NCI-H146 (cell line): ENCODE data around the gene SDCBP2.
A peak's percentile ranks its signal among the peaks of the same experiment; 100 is the strongest.

Experiments
- DNase-seq: peaks from one replicate; lab custom pipeline; 2025; lab: John Stamatoyannopoulos, UW

The SDCBP2 gene

DNA sequence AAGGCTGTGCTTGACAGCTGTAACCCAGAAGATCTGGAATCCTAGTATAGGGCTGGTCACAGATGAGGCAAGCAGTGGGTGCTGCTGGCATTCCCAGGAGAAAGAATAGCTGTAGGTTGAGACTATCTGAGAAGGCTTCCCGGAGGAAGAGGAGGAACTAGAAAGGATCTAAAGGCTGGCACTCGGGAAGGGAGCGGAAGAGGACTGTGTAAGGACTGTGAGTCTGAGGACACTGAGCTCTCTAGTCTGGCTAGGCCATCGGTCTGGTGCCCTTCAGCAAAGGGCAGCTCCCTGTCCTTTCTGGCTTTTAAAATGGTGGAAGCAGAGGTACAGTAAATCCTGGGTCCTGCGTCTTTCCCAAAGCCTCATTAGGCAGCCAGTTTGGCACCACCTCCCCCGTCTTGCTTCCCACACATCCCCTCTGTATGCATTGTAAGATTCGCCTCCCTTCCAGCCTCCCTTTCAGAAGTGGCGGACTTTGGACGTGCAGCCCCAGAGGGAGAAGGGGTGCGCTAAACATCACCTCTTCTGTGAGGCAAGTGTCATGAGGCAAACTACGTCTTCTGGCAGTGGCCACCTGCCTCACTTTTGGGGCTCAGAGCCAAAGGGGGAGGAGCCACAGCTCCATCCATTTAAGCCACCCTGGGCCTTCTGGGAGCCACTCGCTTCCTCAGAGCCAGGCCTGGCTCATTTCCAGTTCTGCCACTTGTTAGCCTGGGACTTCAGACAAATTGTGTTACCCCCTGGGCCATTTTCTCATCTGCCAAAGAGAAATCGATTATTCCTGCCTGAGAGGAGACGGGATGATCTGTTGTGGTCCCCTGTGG, 54.2 kb downstream of the SDCBP2 start:
- peak; percentile 67 for DNase-seq

DNA sequence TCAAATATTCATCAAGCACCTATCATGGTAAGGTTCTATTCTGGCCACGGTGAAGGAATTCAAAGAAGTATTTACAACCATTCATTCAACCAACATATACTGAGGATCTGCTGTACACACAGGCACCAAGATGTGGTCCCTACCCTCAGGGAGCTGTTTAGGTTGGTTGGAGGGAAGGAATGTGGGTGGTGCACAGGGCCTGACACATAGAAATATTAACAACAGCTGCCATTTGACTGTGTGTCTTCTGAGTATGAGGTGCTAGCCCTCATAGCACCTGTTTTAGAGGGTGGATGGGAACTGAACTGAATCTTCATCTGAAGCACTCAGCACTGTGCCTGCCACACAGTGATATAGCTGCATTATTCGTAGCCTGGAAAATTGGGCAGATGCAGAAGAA, 55.6 kb downstream of the SDCBP2 start:
- no peak for DNase-seq

DNA sequence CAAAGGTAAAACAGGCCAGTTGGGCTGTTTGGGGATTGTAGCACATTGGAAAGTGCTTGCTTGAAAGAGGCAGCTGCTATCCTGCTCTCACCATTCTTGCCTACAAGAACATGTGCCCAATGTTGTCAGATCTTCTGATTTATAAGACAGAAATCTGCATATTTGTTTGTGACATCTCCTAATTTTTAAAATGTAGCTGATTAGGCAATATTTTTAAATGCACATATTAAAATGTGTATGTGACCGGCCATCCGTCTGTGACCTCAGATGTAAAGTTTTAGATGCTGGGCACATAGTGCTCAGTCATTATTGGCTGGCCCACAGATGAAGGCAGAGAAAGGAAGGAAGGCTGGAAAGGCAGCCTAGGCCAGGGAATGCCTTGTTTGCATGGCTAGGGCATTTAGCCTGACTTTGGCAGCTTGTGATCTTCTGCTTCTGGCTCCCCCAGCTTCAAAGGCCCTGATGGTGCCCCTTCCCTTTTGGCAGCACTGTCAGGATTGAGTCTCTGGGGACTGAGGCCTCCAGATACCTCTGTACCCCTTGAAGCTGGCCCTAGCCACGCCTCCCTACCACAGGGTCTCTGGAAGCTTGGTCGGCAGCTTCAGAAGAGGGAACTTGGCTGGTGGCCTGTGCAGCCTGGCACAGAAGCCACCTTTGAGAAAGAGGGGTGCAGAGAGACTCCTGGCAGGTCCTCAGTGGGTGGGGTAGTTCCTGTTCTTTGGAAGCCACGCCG, 56.4 kb downstream of the SDCBP2 start:
- DNase-seq: no peak

DNA sequence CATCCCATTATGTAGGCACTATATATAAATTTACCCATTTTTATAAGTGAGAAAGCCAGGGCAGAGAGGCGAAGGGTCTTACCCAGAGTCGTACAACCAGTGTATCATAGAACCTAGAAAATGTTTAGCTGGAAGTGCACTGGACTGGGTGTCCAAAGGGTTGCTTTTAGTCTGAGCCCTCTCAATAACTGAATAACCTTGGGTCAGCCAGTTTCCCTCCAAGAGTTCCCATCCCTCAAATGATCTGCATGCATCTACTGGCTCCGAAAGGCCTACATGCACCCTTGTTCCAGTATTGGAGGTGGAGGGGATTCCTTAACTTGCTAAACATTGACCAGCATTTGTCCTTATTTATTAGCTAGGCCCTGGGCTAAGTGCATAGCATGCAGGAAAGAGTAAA, 59.1 kb downstream of the SDCBP2 start:
- DNase-seq: no peak

DNA sequence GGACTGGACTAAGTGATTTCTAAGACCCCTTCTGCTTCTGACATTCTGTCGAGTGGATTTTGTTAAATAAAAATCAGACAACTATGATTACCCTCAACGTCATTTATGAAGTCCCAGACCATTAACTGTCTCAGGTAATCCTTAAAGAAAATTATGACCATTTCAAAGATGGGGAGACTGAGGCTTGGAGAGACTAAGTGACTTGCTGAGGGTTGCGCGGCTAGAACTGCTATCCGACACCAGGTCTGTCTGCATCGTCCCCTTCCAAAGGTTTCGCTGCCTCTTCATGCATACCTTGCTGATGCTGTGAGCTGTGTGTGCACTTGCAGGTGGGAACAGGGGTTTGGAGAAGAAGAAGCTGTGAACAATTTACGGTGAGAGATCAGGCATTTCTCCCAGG, 59.7 kb downstream of the SDCBP2 start:
- DNase-seq: no peak

DNA sequence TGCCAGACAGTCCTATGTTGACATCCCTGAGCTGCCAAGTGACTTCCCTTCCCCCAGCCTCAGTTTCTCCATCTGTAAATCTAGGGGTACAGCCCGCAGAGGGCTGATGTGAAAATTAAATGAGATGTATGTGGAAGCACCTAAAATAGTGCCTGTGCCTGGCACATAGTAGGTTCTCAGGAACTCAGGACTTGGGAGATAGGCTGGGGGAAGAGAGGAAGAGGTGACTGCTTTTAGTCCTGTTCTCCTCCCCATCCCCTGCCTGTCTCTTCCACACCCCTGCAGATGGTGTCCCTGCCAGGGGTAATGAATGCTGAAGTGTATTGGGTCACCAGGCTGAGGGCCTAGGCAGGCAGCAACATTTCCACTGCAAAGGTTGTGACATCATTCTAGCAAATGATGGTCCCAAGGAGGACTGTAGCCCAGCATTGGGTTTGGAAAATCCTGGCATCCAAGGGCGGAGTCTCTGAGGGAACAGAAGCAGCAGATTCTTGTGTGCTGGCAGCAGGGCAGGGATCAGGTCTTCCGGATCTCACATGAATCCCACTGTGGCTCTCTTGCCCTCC, 61.0 kb downstream of the SDCBP2 start:
- DNase-seq: no peak

DNA sequence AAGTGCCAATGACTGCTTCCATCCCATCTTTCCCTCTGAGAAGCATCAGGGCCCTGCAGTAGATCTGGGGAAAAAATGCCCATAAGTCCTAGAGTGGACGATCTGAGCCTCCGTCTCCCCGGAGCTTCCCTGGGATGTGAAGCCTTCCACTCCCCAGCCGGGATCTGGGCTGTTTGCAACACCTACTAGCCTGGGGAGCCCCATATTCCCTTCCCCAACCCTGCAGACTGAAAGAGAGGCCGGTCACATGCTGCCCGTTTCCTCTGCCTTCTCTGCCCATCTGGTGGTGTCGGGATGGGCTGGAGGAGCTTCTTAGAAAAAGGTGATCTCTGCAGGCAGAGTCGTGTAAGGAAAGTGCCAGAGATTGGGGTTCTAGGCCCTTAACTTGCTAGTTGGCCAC, 61.8 kb downstream of the SDCBP2 start:
- DNase-seq: no peak

DNA sequence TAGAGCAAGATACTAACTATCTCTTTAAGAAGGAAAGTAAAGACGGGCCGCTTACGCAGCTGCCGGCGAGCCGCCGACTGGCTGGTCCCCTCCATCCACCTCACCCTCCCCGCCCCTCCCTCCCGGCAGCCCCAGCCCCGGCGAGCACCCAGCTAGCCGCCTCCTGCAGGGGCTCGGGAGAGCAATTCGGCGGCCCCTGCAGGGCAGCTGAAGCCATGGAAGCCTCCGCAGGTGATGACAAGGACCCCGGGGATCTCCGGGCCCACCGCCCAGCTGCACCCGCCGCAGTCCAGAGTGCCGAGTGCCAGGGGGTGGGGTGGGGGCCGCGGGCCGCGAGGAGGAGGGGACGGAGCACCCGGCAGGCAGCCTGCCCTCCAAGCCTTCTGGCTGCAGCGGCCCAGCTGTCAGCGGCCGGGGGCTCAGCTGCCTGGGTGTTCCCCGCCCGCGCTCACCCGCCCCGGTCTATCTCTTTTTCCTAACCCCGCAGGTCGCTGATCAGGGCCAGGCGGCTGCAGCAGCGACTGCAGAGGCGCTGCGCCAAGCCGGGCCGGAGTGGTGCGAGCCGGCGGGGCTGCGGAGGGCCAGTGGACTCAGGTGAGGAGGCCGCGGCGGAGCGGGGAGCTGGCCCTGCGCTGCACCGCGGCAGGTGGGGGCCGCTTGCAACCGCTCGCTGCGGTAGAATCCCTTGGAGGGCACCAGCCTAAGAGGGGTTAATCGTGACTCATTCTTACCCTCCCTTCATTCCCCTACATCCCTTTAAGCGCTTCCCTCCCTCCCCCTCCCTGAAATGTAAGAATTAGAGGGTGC, 62.6 kb downstream of the SDCBP2 start, which contains the start of gene SNPH:
SNPH (plus strand) TSS at position 128 of the 807 bp plus-strand sequence. CDS start 29,946 bp downstream, outside the sequence.
- DNase-seq: peak; percentile 82

DNA sequence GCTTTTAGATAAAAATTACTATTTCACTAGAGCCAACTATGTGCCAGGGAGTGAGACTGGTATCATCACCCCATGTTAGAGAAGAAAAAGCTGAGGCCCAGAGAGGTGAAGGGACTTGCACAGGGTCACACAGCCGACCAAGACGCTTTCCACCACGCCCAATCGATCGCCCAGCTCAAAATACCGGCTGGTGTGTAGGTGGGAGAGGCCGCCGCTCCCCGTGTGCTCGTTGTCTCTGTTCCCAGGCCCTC, 63.1 kb downstream of the SDCBP2 start:
- DNase-seq: no peak

DNA sequence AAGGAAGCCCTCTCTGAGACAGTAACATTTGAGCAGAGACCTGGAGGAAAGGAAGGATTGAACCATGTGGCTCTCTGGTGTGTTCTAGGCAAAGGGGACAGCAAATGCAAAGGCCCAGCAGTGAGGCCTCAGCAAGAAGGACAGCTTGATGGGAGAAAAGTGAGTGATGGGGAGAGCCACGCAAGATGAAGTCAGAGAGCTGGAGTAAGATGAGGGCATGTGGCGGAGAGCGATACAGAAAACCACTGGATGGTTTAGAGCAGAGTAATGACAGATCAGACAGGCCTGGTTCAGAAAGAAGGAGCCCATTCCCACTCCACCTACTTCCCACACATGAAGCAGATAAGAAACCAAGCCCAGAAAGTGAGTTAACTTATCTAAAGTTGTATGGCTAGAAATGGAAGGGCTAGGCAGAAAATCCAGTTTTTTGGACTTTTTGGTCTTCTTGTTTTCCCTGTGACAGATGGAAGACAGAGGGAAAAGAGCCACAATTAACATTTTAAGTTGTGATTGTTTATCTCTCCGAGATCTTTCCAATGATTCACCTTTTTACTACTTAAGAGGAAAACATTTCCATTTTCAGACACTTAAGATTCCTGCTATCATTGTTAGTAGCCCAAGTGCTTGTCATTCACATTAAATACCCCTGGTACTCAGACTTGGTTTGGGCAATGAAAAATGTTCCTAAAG, 63.6 kb downstream of the SDCBP2 start:
- DNase-seq: no peak

DNA sequence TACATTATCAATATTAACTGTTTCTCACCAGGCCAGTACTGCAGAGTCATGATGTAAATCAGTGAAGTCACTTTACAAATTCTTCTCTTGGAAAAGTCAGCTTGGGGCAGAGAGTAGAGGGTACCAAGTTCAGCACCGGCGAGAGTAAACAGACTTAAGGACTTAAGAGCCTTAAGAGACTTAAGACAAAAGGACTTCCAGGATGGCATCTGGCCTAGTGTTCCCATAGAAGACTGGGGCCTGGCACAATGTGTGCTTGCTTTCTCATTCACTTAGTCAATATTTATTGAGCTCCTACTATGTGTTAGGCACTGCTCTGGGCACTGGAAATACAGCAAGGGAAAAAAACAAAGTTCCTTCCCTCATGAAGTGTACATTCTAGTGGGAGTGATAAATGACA, 64.2 kb downstream of the SDCBP2 start:
- DNase-seq: no peak

DNA sequence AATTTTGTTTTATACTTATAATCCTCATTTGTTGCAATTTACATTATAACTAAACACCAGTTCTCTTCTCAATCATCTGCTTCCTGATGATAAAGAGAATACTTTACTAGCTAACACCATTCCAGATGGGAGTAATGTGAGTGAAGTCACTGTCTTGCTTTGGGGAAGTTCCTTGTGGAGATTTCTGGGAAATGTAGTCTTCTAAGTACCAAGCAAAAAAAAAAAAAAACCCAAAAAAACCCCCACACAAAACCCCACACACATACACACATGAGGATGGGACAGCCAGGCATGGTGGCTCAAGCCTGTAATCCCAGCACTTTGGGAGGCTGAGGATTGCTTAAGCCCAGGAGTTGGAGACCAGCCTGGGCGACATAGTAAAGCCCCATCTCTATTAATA, 65.1 kb downstream of the SDCBP2 start:
- no peak for DNase-seq
